ENCODE results near the gene FRMD3. TPM values are rescaled to one million over a fixed set of nuclear protein-coding genes. Genes with fewer than 3 reads are reported as not detected.

The FRMD3 gene
- total RNA-seq, 1 experiment from 2014 or later, result 1.9 TPM

GRCh38 chr9:83570359-83570758, 32.2 kb upstream of the FRMD3 start:
- Histone ChIP-seq H2AFZ (no peak overlapping the region), H3K4me1 (replicated peaks; ENCODE audit: insufficient read depth) (peaks cover 25% of the 10 kb centered on the region), H3K27me3 (ENCODE audit: insufficient read depth, low read depth) (no peaks in the 10 kb centered on the region), H4K20me1 (ENCODE audit: insufficient read depth) (no peaks in the 10 kb centered on the region), H3K79me2 (ENCODE audit: low read depth) (no peaks in the 10 kb centered on the region), H3K9me2 (ENCODE audit: insufficient read depth) (no peaks in the 10 kb centered on the region), H3K36me3 (ENCODE audit: low read depth) (no peaks in the 10 kb centered on the region), H3K9me3 (ENCODE audit: insufficient read depth, low read depth) (no peaks in the 10 kb centered on the region), H3F3A (ENCODE audit: insufficient read depth, low read depth) (peaks cover 7% of the 10 kb centered on the region; the same call in 1 of the 2 replicates), H3K4me3 (peak overlapping the region; percentile 5; the same call in 1 of the 2 replicates), H3K27ac (peak overlapping the region; percentile 79), H3K4me2 (peak overlapping the region; percentile 62)
- DNase-seq, result peak; percentile 38 to 97
- ChIA-PET CTCF (no interaction called here), POLR2A (ENCODE audit: unreplicated experiment) (no interaction called here)
- BruUV-seq (replicated peaks), result no TSS peak
- intact Hi-C loops (cut with micrococcal nuclease; ENCODE audit: unreplicated experiment), result no loop called here
- TF ChIP-seq CTCF (conservative IDR thresholded peaks at IDR 0.05) (no peak), EZH2 (IDR thresholded peaks at IDR 0.05; ENCODE audit: low read depth) (no peak)

DNA sequence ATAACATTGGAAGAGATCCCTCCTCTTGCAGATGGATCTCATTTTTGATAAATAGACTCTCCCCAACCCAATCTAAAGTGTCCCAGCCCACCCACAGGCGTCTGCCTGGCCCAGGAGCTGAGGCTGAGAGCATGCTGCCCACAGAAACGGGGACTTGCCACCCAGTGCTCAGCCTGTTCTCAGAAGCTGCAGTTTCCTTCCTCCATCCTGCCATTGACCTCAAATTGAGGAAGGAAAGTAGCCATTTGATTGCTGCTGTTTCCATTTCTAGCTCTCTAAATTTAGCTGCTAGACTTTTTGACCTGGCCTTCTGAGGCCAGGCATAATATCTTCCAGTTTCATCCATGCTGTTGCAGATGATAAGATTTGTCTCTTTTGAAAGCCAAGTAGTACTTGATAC, 31.1 kb upstream of the FRMD3 start:
- Histone ChIP-seq H3K36me3 (ENCODE audit: low read depth) (no peaks in the 10 kb centered on the region), H3K79me2 (ENCODE audit: low read depth) (no peaks in the 10 kb centered on the region), H3K27ac (peak overlapping the region; percentile 67; the same call in 1 of the 2 replicates), H3K4me2 (no peak overlapping the region), H3K4me1 (replicated peaks; ENCODE audit: insufficient read depth) (peaks cover 25% of the 10 kb centered on the region), H4K20me1 (ENCODE audit: insufficient read depth) (no peaks in the 10 kb centered on the region), H3K9me3 (ENCODE audit: insufficient read depth, low read depth) (no peaks in the 10 kb centered on the region), H2AFZ (no peak overlapping the region), H3K4me3 (no peak overlapping the region), H3F3A (ENCODE audit: insufficient read depth, low read depth) (peaks cover 7% of the 10 kb centered on the region; the same call in 1 of the 2 replicates), H3K9me2 (ENCODE audit: insufficient read depth) (no peaks in the 10 kb centered on the region), H3K27me3 (ENCODE audit: insufficient read depth, low read depth) (no peaks in the 10 kb centered on the region)
- no peak for DNase-seq
- intact Hi-C loops (cut with micrococcal nuclease; ENCODE audit: unreplicated experiment), result no loop called here
- ChIA-PET POLR2A (ENCODE audit: unreplicated experiment) (interaction anchor here (0.7 kb wide), 1 partner anchor 46 kb away, joined by 9 read pairs; no protein-coding TSS in a partner anchor), CTCF (no interaction called here)
- BruUV-seq (replicated peaks), result no TSS peak
- TF ChIP-seq EZH2 (IDR thresholded peaks at IDR 0.05; ENCODE audit: low read depth), result no peak

DNA sequence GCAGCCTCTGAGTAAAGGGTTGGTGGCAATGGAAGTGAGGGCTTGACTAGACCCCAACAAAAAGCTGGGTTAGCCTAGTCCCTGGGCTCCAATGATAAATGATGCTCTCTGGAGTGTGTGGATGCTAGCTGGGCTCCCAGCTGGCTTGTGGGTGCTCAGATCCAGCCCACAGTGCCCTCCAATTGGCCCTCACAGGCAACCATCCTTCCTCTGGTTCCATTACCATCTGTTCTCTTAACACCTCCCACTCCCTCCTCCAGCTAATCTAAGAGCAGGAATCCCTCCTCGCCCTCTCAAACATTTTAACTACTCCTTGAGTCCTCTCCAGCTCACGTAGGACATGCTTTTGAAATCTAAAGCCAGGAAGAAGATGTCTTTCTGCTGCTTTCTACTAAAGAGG, 25.2 kb upstream of the FRMD3 start:
- Histone ChIP-seq H3K27me3 (ENCODE audit: insufficient read depth, low read depth) (no peaks in the 10 kb centered on the region), H3K27ac (no peak overlapping the region), H2AFZ (no peak overlapping the region), H3K4me3 (no peak overlapping the region), H3K79me2 (ENCODE audit: low read depth) (no peaks in the 10 kb centered on the region), H3K36me3 (ENCODE audit: low read depth) (no peaks in the 10 kb centered on the region), H3K9me2 (ENCODE audit: insufficient read depth) (no peaks in the 10 kb centered on the region; the same call in 1 of the 2 replicates), H3K4me2 (no peak overlapping the region), H3K4me1 (replicated peaks; ENCODE audit: insufficient read depth) (no peaks in the 10 kb centered on the region), H3F3A (ENCODE audit: insufficient read depth, low read depth) (no peaks in the 10 kb centered on the region), H3K9me3 (ENCODE audit: insufficient read depth, low read depth) (no peaks in the 10 kb centered on the region), H4K20me1 (ENCODE audit: insufficient read depth) (no peaks in the 10 kb centered on the region)
- TF ChIP-seq CTCF (conservative IDR thresholded peaks at IDR 0.05) (no peak), EZH2 (IDR thresholded peaks at IDR 0.05; ENCODE audit: low read depth) (no peak)
- CTCF ChIA-PET, result interaction anchor here (0.6 to 0.7 kb wide), 2 partner anchors 126 to 454 kb away, joined by 3 to 6 read pairs; no protein-coding TSS in a partner anchor
- no TSS peak for BruUV-seq (replicated peaks)
- intact Hi-C loops (cut with micrococcal nuclease; ENCODE audit: unreplicated experiment), result no loop called here
- DNase-seq, result no peak
- POLR2A ChIA-PET (ENCODE audit: unreplicated experiment), result no interaction called here
